H9 (cell line): ENCODE data around the gene ZNF133. TPM values are rescaled to one million over a fixed set of nuclear protein-coding genes. Genes with fewer than 3 reads are reported as not detected.

Experiments used
- DNase-seq: peaks from one replicate; pipeline ENCODE4 v3.0.0-alpha.2; 2017
- H2AFZ ChIP-seq: one replicate; pipeline ENCODE4 v1.6.1; 2013; ENCODE audit warnings: mild to moderate bottlenecking, low read length, control low read depth, moderate library complexity
- H2AK5ac ChIP-seq: 2 replicates; pipeline ENCODE4 v1.6.1; 2013; ENCODE audit warnings: low read length, control low read depth, mixed read lengths; ENCODE audit not compliant: insufficient read length
- H2BK120ac ChIP-seq: one replicate; pipeline ENCODE4 v1.6.1; 2013; ENCODE audit warnings: low read depth, mild to moderate bottlenecking, low read length, control low read depth, inconsistent platforms; ENCODE audit not compliant: poor library complexity, severe bottlenecking
- H2BK12ac ChIP-seq: 2 replicates; pipeline ENCODE4 v1.6.1; 2013; ENCODE audit warnings: low read length, control low read depth, mixed read lengths, low read depth; ENCODE audit not compliant: insufficient read length
- H2BK15ac ChIP-seq: 2 replicates; pipeline ENCODE4 v1.6.1; 2013; ENCODE audit warnings: low read depth, low read length, control low read depth
- H2BK20ac ChIP-seq: one replicate; pipeline ENCODE4 v1.6.1; 2013; ENCODE audit warnings: low read depth, mild to moderate bottlenecking, low read length, control low read depth, inconsistent platforms; ENCODE audit not compliant: poor library complexity, severe bottlenecking
- H2BK5ac ChIP-seq: 2 replicates; pipeline ENCODE4 v1.6.1; 2013; ENCODE audit warnings: low read length, control low read depth, mixed read lengths; ENCODE audit not compliant: insufficient read length
- H3K14ac ChIP-seq: 2 replicates; pipeline ENCODE4 v1.6.1; 2013; ENCODE audit warnings: low read length, control low read depth; ENCODE audit not compliant: insufficient read depth
- H3K18ac ChIP-seq: 2 replicates; pipeline ENCODE4 v1.6.1; 2013; ENCODE audit warnings: low read depth, mild to moderate bottlenecking, mixed read lengths, low read length, control low read depth; ENCODE audit not compliant: insufficient read length
- H3K23ac ChIP-seq: 2 replicates; pipeline ENCODE4 v1.6.1; 2013; ENCODE audit warnings: low read length, control low read depth, mixed read lengths, low read depth; ENCODE audit not compliant: insufficient read length
- H3K23me2 ChIP-seq: 2 replicates; pipeline ENCODE4 v1.6.1; 2013; ENCODE audit warnings: low read depth, mild to moderate bottlenecking, mixed read lengths, low read length, control low read depth; ENCODE audit not compliant: insufficient read length, poor library complexity, severe bottlenecking
- H3K27ac ChIP-seq: 2 replicates; pipeline ENCODE4 v1.5.1; 2013; ENCODE audit warnings: low read length, control low read depth, mixed read lengths, low read depth; ENCODE audit not compliant: insufficient read length
- H3K27me3 ChIP-seq: 2 replicates; pipeline ENCODE4 v1.6.1; 2013; ENCODE audit warnings: low read length, control low read depth, inconsistent platforms; ENCODE audit not compliant: insufficient read depth
- H3K4ac ChIP-seq: 2 replicates; pipeline ENCODE4 v1.6.1; 2013; ENCODE audit warnings: low read depth, mild to moderate bottlenecking, control low read depth, inconsistent platforms, low read length, moderate library complexity
- H3K4me1 ChIP-seq: 2 replicates; pipeline ENCODE4 v1.6.1; 2013; ENCODE audit warnings: low read length, control low read depth, inconsistent platforms; ENCODE audit not compliant: insufficient read depth
- H3K4me2 ChIP-seq: 2 replicates; pipeline ENCODE4 v1.6.1; 2013; ENCODE audit warnings: low read length, control low read depth, mixed read lengths; ENCODE audit not compliant: insufficient read length, insufficient read depth
- H3K56ac ChIP-seq: 2 replicates; pipeline ENCODE4 v1.6.1; 2013; ENCODE audit warnings: low read depth, mild to moderate bottlenecking, mixed read lengths, low read length, control low read depth; ENCODE audit not compliant: insufficient read length
- H3K79me1 ChIP-seq: 2 replicates; pipeline ENCODE4 v1.6.1; 2013; ENCODE audit warnings: low read depth, mild to moderate bottlenecking, moderate library complexity, low read length, control low read depth, inconsistent platforms; ENCODE audit not compliant: insufficient read depth, poor library complexity, severe bottlenecking
- H3K79me2 ChIP-seq: 2 replicates; pipeline ENCODE4 v1.6.1; 2013; ENCODE audit warnings: low read length, control low read depth, inconsistent platforms; ENCODE audit not compliant: insufficient read depth
- H3K9ac ChIP-seq: 2 replicates; pipeline ENCODE4 v1.6.1; 2013; ENCODE audit warnings: low read length, control low read depth, mixed read lengths; ENCODE audit not compliant: insufficient read length; ENCODE audit errors: extremely low read depth
- H3K9me3 ChIP-seq: one replicate; pipeline ENCODE4 v1.6.1; 2013; ENCODE audit warnings: low read depth, low read length, inconsistent platforms; ENCODE audit not compliant: control insufficient read depth
- H3T11ph ChIP-seq: one replicate; pipeline ENCODE4 v1.6.1; 2013; ENCODE audit warnings: mild to moderate bottlenecking, low read length, control low read depth, inconsistent platforms
- H4K20me1 ChIP-seq: one replicate; pipeline ENCODE4 v1.6.1; 2013; ENCODE audit not compliant: control insufficient read depth, insufficient read length, insufficient read depth
- H4K5ac ChIP-seq: 2 replicates; pipeline ENCODE4 v1.6.1; 2013; ENCODE audit warnings: low read depth, mild to moderate bottlenecking, mixed read lengths, low read length, control low read depth; ENCODE audit not compliant: insufficient read length
- H4K8ac ChIP-seq: replicated peaks from 2 replicates; pipeline ENCODE4 v1.6.1; 2013; ENCODE audit warnings: low read length, control low read depth, mixed read lengths, low read depth; ENCODE audit not compliant: insufficient read length
- H4K91ac ChIP-seq: 2 replicates; pipeline ENCODE4 v1.6.1; 2013; ENCODE audit warnings: low read depth, mild to moderate bottlenecking, moderate library complexity, mixed read lengths, low read length, control low read depth; ENCODE audit not compliant: insufficient read length
- H3K27ac Mint-ChIP-seq, 3 experiments: 2 replicates in 2 of 3; 3 replicates in 1 of 3; pipeline ENCODE4 v1.8.0; 2020 to 2021; ENCODE audit warnings: mixed read lengths in 3 of 3, mild to moderate bottlenecking in 1 of 3, moderate library complexity in 1 of 3
- H3K27me3 Mint-ChIP-seq: 2 replicates; pipeline ENCODE4 v1.8.0; 2021; ENCODE audit warnings: low read depth, mild to moderate bottlenecking, moderate library complexity, mixed read lengths
- H3K36me3 Mint-ChIP-seq, 3 experiments: 2 replicates in 2 of 3; 3 replicates in 1 of 3; pipeline ENCODE4 v1.8.0; 2020 to 2021; ENCODE audit warnings: low read depth in 3 of 3, mixed read lengths in 3 of 3; ENCODE audit not compliant: insufficient read depth in 1 of 3
- H3K4me1 Mint-ChIP-seq, 2 experiments: 2 replicates each; pipeline ENCODE4 v1.8.0; 2020; ENCODE audit warnings: mixed read lengths in 2 of 2
- H3K4me3 Mint-ChIP-seq, 2 experiments: 2 replicates in 1 of 2; 3 replicates in 1 of 2; pipeline ENCODE4 v1.8.0; 2020 to 2021; ENCODE audit warnings: mild to moderate bottlenecking in 2 of 2, mixed read lengths in 2 of 2, moderate library complexity in 1 of 2
- H3K9me3 Mint-ChIP-seq, 2 experiments: 2 replicates in 1 of 2; 3 replicates in 1 of 2; pipeline ENCODE4 v1.8.0; 2020; ENCODE audit warnings: mild to moderate bottlenecking in 2 of 2, mixed read lengths in 2 of 2, moderate library complexity in 1 of 2
- WGBS: extraction: QIAGEN DNeasy Blood & Tissue Kit; methylation state at CpG from one replicate; pipeline ENCODE4 v1.1.7; 2013; ENCODE audit warnings: missing lambda C conversion rate, low lambda C conversion rate, mixed read lengths; ENCODE audit not compliant: insufficient read length; ENCODE audit errors: extremely low coverage; 5-methylcytosine and 5-hydroxymethylcytosine counted together
- total RNA-seq: library from RNA; stranded (reverse); gene quantifications from 2 replicates; pipeline ENCODE4 v1.2.1, GENCODE V29; 2021
- TF ChIP-seq, protein P1 (sequence below): fragments of 200-600 bp; sonication (generic); conservative IDR thresholded peaks from 3 replicates; pipeline ENCODE4 v1.8.0; 2021; ENCODE audit warnings: antibody characterized with exemption, mild to moderate bottlenecking

Gene ZNF133
- total RNA-seq, 1 experiment from 2014 or later: 11.0 TPM

DNA sequence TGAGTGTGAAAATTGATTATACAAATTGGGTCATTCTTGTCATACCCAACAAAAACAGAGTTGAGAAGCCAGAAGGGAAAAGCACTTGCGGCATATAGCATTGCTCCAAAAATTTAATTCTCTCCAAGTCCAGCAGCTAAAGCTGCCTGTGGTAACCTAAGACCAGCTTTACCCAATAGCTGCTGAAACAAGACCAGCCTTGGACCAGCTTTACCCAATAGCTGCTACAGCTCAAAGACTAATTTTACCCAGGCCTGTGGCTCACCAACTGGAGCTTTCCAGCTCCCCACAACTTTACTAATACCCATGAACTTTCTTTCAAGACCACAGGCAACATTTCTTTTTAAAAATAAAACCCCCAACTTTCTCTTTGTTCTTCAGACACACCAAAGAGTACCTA, 32.8 kb upstream of the ZNF133 start:
- H3K23ac ChIP-seq: no peak overlapping the region
- H3K9me3 ChIP-seq: no peaks in the 10 kb centered on the region
- no peak overlapping the region for H4K5ac ChIP-seq
- Mint-ChIP-seq H3K36me3 (no peaks in the 10 kb centered on the region), H3K4me1 (no peaks in the 10 kb centered on the region), H3K27ac (no peak overlapping the region), H3K4me3 (no peak overlapping the region), H3K27me3 (peaks cover 4% of the 10 kb centered on the region; the same call in 1 of the 2 replicates), H3K9me3 (no peaks in the 10 kb centered on the region)
- no CpG with 5 or more reads among the region's 1 CpG for WGBS
- no peak overlapping the region for H2AFZ ChIP-seq
- no peaks in the 10 kb centered on the region for H3K79me2 ChIP-seq
- H2AK5ac ChIP-seq: no peak overlapping the region
- H4K8ac ChIP-seq: no peak overlapping the region
- H3K27me3 ChIP-seq: no peaks in the 10 kb centered on the region
- H3K4me2 ChIP-seq: no peak overlapping the region
- no peaks in the 10 kb centered on the region for H3K79me1 ChIP-seq
- TF ChIP-seq, protein P1, sequence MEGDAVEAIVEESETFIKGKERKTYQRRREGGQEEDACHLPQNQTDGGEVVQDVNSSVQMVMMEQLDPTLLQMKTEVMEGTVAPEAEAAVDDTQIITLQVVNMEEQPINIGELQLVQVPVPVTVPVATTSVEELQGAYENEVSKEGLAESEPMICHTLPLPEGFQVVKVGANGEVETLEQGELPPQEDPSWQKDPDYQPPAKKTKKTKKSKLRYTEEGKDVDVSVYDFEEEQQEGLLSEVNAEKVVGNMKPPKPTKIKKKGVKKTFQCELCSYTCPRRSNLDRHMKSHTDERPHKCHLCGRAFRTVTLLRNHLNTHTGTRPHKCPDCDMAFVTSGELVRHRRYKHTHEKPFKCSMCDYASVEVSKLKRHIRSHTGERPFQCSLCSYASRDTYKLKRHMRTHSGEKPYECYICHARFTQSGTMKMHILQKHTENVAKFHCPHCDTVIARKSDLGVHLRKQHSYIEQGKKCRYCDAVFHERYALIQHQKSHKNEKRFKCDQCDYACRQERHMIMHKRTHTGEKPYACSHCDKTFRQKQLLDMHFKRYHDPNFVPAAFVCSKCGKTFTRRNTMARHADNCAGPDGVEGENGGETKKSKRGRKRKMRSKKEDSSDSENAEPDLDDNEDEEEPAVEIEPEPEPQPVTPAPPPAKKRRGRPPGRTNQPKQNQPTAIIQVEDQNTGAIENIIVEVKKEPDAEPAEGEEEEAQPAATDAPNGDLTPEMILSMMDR: no peak
- no peak overlapping the region for H2BK5ac ChIP-seq
- H3K4me1 ChIP-seq: no peaks in the 10 kb centered on the region
- no peak overlapping the region for H3K56ac ChIP-seq
- H3K27ac ChIP-seq: no peak overlapping the region
- H3K9ac ChIP-seq: no peak overlapping the region
- no peak overlapping the region for H2BK120ac ChIP-seq
- no peaks in the 10 kb centered on the region for H4K20me1 ChIP-seq
- DNase-seq: no peak
- no peak overlapping the region for H3K18ac ChIP-seq
- H4K91ac ChIP-seq: no peak overlapping the region
- H3K14ac ChIP-seq: no peak overlapping the region
- no peaks in the 10 kb centered on the region for H3K23me2 ChIP-seq
- H2BK15ac ChIP-seq: no peak overlapping the region
- no peak overlapping the region for H3T11ph ChIP-seq
- no peak overlapping the region for H2BK12ac ChIP-seq
- H2BK20ac ChIP-seq: no peak overlapping the region
- no peak overlapping the region for H3K4ac ChIP-seq
